DMS 273 (cell line): ENCODE measurements around the gene ZNF514.

Experiments used
- DNase-seq: peaks from one replicate; lab custom pipeline; 2025; ENCODE audit not compliant: unreplicated experiment; lab: John Stamatoyannopoulos, UW

ZNF514 gene

DNA sequence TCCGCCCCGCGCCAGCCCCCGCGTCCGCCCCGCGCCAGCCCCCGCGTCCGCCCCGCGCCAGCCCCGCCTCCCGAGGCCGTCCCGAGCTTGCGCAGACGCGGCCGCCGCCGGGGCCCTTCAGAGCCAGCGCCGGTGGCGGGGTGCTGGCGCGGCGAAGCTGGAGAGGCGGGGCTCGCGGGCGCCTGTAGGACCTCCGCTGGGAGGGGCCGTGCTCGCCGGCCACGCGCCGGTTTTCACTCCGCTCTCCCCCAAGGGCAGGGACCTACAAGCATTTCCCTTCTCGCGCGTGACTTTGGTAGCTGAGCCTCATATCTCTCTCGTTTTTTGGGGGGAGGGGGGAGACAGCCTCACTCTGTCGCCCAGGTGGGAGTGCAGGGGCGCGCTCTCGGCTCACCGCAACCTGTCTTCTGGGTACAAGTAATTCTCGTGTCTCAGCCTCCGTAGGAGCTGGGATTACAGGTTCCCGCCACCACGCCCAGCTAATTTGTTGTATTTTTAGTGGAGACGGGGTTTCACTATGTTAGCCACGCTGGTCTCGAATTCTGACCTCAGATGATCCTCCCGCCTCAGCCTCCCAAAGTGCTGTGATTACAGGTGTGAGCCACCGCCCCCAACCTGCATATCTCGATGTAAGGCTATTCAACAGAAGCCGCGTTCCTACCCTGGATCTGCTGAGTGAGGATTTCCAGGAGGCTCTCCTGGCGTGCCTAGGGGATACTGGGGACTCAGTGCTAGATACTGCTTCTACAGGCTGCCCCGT is at the start of gene ZNF514:
Gene ZNF514, minus strand, starts transcription at position 159 of the 760 bp plus-strand sequence. CDS start 6,595 bp downstream, outside the sequence.
- peak; percentile 89 for DNase-seq

DNA sequence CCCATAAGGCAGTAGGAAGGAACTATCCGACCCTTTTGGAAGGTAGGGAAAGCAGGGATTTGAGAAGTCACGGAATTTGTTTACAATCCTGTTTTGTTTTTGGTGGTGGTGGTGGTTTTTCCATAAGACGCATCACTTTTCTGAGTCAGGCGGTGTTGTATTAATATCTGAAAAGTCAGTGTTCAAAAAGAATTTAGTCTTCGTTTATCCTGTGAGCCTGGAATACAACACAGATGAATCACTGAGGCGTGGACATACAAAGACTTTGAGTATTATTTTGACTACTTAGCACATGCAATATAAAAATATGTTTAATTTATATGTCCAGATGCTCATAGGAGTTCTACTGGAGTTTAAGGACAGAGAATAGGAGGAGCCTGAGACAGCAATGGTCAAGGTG is 48.5 kb upstream of the ZNF514 start:
- no peak for DNase-seq

DNA sequence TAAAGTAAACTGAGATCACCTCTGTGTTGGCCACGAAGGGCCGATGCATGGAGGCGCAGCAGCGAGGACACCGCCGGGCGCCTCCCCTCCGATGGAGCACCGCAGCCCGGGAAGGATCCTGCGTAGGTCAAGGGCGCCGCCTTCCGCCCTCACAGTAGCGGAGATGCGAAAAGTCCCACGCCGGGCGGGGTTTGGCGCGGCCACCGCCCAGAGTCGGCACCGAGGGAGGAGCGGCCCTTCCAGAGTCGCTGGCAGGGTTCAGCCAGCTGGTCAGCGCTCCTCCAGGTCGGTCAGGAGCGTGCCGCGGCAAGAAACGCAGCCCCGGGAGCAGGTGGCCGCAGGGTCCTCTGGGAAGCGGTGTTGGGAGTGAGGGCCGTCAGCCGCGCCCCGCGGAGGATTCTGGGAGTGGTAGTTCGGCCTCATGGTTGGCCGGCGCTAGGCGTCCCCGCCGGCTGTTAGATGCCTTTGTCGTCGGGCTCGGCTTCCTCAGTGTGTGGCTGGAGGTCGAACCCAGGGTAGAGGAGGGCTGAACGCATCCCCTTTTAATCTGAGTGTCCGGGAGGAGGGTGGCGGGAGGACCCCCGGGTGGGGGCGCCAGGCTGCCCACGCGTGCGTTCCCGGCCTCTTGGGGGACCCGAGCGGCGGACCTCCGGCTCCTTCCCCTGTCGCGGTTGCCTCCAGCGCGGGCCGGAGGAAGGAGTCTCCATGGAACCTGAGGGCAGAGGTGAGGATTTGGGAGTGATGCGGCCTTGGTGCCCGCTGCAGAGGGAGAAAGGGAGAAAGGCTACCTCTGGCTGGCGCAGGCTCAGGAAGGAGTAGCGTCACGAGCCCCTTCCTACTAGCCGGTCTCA is 47.7 kb upstream of the ZNF514 start, which contains the start of gene ZNF892:
Gene ZNF892, plus strand, starts transcription at position 411 of the 851 bp plus-strand sequence. Its CDS starts 295 bp downstream, at position 706.
- DNase-seq: peak; percentile 97

DNA sequence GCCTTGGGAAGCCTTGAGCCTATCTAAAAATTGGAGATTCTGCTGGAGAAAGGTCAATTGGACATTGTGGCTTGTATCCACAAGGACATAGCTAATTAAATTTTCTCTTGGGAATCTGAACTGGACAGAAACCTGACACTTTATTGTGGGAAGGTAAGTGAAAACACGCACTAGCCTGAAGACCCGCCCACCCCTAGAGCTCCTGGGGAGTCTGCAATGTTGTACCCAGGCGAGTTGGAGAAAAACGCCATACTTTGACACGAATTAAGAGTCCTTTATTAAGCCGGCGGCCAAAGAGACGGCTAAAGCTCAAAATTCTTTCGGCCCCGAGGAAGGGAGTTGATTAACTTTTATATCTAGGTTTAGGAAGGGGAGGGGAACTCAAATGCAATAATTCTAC is 46.4 kb upstream of the ZNF514 start:
- DNase-seq: no peak

DNA sequence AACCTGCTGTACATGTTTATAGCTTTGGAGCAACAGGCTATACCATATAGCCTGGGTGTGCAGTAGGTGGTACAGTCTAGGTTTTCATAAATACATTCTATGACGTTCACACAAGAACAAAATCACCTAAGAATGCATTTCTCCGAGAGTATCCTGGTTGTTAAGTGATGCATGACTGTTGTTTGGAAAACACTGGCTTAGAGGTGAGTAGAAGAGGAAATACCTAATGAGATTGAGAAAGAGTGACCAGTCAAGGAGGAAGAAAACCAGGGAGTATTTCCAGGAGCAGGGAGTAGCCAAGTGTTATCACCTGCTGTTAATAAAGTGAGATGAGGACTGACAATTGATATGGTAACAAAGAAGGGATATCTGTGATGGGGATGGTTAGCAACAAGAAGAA is 44.7 kb upstream of the ZNF514 start:
- DNase-seq: no peak

DNA sequence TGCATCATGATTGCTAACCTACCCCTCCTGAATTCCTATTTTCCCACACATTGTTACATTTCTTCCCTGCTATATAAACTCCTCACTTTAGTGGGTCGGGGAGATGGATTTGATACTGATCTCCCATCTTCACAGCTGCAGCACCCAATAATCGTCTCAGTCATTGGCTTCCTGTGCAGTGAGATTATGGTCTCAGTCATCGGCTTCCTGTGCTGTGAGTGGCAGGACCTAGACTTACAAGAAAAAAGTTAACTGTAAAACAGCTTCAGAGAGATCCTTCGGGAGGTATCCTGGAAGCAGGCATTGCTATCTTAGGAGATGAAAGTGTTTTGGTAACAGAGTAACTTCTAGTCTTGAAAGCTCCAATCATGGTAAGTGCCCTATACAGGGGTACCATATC is 44.3 kb upstream of the ZNF514 start:
- DNase-seq: no peak

DNA sequence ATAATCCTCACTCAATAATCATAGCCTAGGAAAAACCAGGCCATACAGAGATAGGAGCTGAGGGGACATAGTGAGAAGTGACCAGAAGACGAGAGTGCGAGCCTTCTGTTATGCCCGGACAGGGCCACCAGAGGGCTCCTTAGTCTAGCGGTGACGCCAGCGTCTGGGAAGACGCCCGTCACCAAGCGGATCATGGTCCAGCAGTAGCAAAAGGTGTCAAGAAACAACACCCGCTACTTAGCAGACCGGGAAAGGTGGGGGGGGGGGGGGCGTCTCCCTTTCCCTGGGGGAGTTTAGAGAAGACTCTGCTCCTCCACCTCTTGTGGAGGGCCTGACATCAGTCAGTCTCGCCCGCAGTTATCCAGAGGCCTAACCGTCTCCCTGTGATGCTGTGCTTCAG is 33.3 kb upstream of the ZNF514 start:
- DNase-seq: peak; percentile 58

DNA sequence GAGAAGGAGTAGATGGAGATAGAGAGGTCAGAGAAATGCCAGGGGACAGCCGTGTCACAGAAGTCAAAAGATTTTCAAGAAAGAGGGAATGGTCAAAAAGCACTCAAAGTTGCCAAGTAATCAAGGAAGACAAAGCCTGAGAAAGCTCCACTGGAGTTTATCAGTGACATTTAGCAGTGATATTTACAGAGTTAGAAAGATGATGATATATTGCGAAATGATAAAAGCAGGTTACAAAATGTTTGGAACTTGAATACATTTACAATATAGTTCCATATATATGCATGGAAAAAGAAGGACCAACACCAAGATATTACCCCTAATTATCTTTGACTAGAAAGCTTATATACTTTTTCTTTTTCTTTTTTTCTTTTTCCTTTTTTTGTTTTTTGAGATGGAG is 26.3 kb upstream of the ZNF514 start:
- no peak for DNase-seq

DNA sequence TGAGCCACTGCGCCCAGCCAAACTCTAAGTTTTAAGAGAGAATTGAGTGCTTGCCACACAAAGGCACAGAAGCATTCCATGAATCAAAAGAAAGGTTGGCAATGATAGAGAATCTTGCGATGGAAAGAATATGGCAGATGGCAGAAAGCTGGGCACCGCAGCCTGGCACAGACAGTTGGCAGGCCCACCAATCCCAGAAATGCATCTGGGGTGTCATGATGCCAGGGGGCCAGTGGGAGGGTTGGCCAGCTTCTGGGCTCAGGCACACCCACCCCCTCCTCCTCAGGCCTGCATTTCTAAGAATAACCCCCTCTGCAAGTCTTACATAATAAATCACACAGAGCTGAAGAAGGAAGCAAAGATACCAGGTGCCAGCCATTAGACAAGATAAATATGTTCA is 25.5 kb upstream of the ZNF514 start:
- DNase-seq: no peak

DNA sequence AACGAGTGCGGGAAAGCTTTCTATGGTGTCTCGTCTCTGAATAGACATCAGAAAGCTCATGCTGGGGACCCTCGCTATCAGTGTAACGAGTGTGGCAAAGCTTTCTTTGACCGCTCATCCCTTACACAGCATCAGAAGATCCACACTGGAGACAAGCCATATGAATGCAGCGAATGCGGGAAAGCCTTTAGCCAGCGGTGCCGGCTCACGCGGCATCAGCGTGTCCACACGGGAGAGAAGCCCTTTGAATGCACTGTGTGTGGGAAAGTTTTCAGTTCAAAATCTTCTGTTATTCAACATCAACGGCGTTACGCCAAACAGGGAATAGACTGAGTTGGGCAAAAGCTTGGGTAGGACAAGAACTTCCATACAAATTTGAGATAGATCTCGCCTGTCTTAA is 22.1 kb upstream of the ZNF514 start:
- DNase-seq: no peak

DNA sequence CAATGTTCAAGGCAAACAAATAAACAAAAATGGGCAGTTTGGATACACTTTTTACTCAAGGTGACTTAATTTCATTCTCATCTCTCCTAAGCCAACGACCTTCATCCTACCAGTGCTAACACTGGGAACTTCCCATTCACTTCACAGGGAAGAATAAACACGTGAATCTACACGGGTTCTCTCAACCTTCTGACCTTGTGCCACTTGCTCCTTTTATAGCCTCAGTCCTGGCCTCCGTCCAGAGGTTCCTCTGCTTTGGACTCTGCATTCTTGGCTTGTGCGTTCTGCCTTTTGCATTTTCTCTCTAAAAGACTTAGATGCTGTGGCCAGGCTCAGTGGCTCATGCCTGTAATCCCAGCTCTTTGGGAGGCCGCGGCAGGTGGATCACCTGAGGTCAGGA is 19.8 kb upstream of the ZNF514 start:
- no peak for DNase-seq

DNA sequence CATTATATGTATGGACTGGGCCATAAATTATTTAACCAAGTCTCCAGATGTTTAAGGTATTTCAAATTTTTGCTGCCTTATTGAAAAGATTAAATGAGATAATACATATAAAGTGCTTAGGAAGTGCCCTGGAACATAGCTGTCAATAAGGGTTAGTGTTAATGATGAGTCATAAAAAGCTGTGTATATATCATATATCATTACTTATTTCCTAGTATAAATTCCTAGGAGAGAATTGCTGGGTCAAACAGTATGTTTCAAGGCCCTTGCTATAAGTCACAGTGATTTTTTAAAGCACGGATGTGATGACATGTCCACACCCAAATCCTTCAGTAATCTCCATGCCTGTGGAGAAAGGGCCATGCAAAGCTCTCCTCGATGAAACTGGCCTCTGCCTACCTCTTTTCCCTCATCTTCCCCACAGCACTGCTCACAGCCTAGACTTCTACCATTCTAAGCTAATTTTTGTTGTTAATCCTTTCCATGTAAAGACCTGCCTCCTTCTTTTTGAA is 14.4 kb upstream of the ZNF514 start:
- DNase-seq: no peak

DNA sequence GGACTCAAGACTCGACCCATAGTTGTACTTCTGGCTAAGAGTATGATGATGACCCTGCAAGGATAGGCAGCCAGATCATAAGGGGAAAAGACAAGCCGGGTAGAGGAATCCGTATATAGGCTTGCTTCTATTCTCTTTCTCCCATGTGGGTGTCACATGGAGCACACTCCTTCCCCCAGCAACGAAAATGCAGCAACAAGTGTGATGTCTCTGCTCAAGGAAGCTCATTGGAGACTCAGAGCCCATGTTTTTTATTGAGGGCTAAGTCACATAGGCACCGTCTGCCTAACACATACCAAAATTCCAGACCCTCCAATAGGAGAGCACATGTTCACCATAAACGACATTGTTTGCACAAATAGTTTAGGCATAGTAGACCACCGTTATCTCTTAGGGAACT is 12.3 kb upstream of the ZNF514 start:
- no peak for DNase-seq

DNA sequence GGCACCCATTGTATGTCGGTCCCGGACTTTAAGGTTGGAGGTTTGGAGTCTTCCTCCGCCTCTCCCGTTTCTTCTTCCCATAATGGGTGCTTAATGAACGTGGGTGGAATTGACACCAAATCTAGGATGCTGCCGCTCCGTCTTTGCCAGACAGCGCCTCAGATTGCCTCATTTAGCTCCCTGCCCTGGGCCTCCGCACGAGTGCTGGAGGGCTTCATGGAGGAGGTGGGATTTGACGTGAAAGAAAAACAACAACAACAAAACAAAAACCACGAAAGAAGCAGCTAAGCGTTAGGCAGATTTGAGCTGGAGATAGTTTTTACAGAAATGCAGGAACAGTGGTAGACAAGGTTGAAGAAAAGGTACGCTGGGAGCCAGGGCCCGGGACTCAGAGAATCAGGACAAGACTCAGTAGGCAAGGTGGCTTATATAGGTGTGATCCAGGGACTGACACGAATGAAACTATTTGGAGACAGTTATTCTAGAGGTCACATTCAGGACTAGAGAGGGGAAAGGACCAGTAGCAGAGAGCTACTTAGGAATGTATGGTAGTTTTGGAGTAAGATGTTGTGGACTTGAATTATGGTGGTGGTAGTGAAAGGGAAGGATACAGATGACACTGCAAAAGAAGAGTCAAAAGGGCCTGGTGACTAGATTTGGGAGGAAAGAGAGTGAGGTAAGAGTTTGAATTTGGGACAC is 6.6 kb upstream of the ZNF514 start:
- peak; percentile 65 for DNase-seq

DNA sequence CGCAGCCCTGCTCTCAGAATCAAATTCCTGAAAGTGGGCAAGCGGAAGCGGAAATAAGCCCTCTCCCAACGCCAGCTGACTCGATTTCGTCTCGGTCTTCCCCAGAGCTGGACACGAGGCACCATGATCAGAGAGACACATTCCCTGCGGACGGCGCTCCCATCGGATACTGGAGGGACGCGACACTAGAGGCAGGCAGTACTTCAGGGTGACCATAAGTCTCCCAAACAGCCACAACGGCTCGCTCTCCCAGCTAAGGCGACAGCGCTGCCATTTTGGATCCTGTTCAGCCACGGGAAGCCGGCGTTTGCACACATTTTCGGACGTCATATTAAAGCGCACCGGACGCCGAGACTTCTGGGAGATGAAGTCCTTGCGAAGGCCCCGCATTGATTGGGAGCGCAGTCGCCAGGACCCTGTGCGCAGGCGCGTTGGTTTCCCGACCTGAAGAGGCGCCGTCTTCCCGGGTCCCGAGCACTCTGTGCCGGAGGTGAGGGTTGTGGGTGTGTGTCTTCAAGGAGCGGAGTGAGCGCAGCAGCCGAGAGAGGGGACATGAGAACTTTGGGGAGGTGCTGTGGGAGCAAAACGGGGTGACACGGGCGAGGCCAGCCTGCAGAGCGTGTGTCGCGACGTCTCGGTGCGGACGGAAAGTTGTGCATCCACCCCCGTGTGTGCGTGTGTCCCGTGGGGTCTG is 5.9 kb upstream of the ZNF514 start, which contains the start of gene ZNF2:
Gene ZNF2, plus strand, starts transcription at position 439 of the 694 bp plus-strand sequence. CDS start 10,418 bp downstream, outside the sequence.
- peak; percentile 99 for DNase-seq

DNA sequence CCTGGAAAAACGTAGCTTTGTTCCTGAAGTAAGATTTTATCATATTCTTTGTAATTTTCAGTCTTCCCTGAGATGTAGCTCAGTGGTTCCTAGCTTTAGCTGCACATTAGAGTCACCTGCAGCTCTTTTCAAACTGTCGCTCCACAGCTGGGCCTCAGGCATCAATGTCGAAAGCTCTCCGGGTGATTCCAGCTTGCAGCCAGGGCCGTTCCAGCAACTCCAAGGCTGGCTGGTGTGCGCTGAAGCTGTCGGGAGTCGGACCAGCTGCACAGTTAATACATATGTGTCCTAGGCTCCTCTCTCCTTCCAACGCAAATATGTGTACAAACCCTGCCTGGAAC is 5.4 kb upstream of the ZNF514 start:
- no peak for DNase-seq

DNA sequence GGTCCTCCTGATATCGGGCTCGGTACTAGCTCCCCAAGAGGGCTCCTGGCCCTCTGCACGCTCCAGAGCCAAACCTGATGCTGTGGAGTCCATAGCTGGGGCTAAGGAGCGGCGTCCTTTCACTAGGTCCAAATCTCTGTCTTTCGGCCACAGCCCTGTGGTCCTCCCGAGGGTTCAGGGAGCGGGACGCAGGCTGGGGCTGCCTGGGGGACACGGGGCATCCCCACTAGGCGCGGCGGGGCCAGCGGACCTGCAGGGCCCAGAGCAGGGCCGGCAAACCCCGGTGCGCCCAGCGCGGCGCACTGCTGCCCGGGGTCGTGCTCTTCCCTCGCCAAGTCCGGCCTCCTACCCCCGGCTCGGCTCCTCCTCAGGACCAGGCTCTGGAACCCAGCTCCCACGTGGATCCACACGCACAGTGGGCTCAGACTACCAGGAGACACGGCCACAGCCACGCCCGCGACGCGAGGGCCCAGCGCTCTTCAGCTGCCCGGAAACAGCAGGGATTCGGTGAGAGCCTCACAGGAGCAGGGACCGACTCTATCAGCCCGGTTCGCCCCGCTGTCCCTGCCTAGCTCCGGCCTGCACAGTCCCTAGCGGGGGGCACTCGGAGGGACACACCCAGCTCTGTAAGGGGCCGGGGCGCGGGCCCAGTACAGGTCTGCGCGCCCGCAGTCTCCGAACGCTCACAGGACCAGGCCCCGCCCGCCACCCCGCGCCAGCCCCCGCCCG is 593 bp downstream of the ZNF514 start:
- DNase-seq: peak; percentile 71

DNA sequence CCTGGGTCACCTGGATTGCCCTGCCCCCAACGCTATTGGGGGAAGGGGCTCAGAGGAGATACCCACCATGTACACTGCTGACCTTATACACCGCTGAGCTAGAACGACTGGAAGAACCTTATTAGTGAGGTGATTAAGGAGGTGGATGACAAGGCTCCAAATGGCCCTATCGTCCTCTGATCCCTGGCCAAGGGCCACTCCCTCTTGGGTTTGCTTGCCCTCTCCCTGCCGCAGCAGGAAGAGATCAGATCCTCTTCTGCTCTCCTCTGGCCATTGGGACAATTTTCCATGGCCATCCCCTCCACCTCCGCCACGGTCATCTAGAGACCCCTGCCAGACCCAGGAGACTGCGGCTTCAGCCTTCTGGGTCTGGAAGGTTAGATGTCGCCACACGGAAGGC is 1.2 kb downstream of the ZNF514 start:
- no peak for DNase-seq

DNA sequence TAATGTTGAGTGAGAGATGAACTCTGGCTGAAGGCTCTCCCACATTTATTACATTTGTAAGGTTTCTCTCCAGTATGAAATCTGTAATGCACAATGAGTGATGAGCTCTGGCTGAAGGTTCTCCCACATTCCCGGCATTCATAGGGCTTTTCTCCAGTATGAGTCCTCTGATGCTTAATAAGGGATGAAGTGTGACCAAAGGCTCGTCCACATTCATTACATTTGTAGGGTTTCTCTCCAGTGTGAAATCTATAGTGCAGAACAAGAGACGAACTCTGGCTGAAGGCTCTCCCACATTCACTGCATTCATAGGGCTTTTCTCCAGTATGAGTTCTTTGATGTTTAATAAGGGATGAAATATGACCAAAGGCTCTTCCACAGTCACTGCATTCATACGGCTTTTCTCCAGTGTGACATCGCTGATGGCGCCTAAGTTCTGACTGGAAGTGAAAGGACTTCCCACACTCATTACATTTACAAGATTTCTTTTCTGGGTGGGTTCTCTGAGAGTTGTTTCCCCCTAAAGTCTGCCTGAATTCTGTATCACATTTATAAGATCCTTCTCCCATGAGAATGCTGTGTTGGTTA is 10.2 kb downstream of the ZNF514 start:
- peak; percentile 13 for DNase-seq

DNA sequence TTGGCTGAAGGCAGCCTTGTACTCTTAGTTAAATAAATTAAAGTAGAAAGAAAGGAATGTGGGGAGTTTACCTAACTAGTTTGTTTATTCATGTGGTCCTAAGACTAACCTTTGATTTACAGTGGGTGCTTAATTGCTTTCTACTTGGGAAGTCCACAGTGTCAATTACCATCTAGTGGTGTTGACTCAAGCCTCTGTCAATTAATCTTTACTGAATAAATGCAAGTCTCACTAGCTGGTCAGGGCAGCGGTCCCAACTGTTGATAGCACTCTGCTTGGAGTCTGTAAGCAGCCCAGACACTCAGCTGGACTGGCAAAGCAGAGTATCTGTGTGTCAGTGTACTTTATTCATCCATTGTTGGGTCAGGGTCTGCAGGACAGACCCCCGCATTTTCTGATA is 15.8 kb downstream of the ZNF514 start:
- no peak for DNase-seq
